ENCODE data around the gene TMEM43. TPM values are rescaled to one million over a fixed set of nuclear protein-coding genes. Genes with fewer than 3 reads are reported as not detected.

Gene TMEM43
- total RNA-seq, 2 donors from 2014 or later: 38.4 to 39.9 TPM

DNA sequence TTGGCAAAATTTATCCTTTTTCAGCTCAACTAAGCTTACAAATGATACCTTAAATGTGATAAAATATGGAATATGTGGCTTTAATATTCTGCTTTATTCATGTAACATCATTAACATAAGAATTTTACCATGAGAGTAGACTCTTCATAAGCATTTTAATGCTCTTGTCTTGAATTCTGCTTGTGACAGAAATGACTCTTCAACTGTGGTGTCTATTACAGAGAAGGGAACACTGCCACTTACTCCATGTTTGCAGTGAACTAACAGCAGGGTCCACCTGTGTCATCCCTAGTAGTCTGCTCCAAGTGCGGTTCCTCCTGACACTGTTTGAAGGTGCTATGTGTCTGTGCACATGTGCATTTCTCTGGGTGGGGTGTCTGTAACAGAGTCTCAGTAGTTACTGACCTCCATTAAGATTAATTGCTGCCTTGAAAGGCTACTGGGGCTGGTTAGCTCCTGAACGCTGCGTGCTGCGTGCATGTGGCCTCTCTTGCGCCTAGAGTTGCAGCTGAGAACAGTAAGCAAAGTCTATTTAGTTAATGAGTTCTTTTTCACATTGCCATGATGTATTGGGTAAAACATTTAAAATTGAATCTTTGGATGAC, 62.1 kb downstream of the TMEM43 start:
- DNase-seq (no peak), ATAC-seq (replicated peaks in 1 of 2) (no peak)
- no peak overlapping the region for H3K27ac Mint-ChIP-seq
- H3K9me3 Mint-ChIP-seq: no peaks in the 10 kb centered on the region
- no peak overlapping the region for H3K4me3 Mint-ChIP-seq
- peaks cover 15 to 45% of the 10 kb centered on the region in 2 donors for H3K36me3 Mint-ChIP-seq (ENCODE audit: insufficient read depth in 2 of 2)
- no peaks in the 10 kb centered on the region for H3K27me3 Mint-ChIP-seq (ENCODE audit: low read depth)
- peaks cover 66% of the 10 kb centered on the region for H3K4me1 Mint-ChIP-seq (ENCODE audit: low read depth)

DNA sequence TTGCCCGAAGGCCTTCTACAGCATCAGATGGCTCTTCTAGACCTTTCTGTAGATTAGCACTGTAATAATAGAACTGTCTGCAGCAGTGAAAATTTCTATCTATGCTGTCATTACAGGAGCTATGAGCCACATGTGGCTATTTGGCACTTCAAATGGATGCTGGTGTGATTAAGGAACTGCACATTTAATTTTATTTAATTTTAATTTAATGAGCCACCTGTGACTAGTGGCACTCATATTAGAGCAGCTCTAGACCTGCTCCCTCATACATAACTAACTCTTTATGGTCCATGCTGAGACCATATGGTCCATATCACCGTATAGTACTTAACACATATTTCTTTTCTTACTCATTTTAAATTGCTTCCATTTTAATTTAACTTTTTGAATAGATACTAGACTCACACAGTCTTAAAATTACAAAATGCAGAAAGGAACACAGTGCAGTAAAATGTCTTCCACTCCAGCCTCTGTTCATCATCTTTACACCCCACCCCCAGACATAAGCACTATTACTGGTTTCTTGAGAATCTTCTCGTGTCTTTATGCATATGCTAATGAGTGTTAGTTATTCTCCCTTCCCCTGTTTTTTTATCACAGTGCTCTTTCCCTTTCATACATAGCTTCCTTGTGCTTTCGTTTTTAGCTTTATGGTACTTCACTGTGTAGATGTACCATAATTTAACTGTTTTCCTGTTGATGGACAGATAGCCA, 63.3 kb downstream of the TMEM43 start:
- DNase-seq (no peak), ATAC-seq (replicated peaks in 1 of 2) (peak in 1 of 2 donors; percentile 53)
- H3K27me3 Mint-ChIP-seq (ENCODE audit: low read depth): no peaks in the 10 kb centered on the region
- H3K9me3 Mint-ChIP-seq: no peaks in the 10 kb centered on the region
- peak overlapping the region; percentile 11 for H3K27ac Mint-ChIP-seq
- peaks cover 64% of the 10 kb centered on the region for H3K4me1 Mint-ChIP-seq (ENCODE audit: low read depth)
- peaks cover 13 to 40% of the 10 kb centered on the region in 2 donors for H3K36me3 Mint-ChIP-seq (ENCODE audit: insufficient read depth in 2 of 2)
- peak overlapping the region in 1 of 2 donors; percentile 36 for H3K4me3 Mint-ChIP-seq

Other genes starting within 250 kb of the TMEM43 start
- gene WNT7A, start 245.0 kb upstream of the TMEM43 start, total RNA-seq: under 1 TPM in 1 of 2 donors, not detected in 1; 0.58 TPM
- gene CHCHD4, start 182 bp upstream of the TMEM43 start, total RNA-seq: 10 to 100 TPM; 14.7 to 15.6 TPM
- 10 to 100 TPM; 48.4 to 61.0 TPM for gene XPC, start 53.5 kb downstream of the TMEM43 start, total RNA-seq
- gene LSM3, start 53.8 kb downstream of the TMEM43 start, total RNA-seq: 10 to 100 TPM; 12.4 to 14.3 TPM

All from activated T-cell treated with anti-CD3 and anti-CD28 coated beads, Interleukin-2, amount 50 U/mL, for 72 hours (primary cell).